ENCODE data around the gene SRCIN1.

The SRCIN1 gene

GRCh38 chr17:38583176-38583575, 22.6 kb downstream of the SRCIN1 start:
- H2AFZ ChIP-seq (ENCODE audit: low read depth), result no peak overlapping the region
- TF ChIP-seq CTCF (conservative IDR thresholded peaks at IDR 0.05; ENCODE audit: low read depth, low read length), result no peak
- no peak overlapping the region for H3K9ac ChIP-seq
- H3K4me2 ChIP-seq, result no peak overlapping the region
- H3K27ac ChIP-seq, result no peak overlapping the region
- H3K27me3 ChIP-seq (ENCODE audit: insufficient read depth, low read depth), result peaks cover 59% of the 10 kb centered on the region
- H3K4me3 ChIP-seq (IDR thresholded peaks at IDR 0.05; ENCODE audit: insufficient read depth, low read depth, low read length), result no peak overlapping the region
- H3K36me3 ChIP-seq (ENCODE audit: insufficient read depth), result no peaks in the 10 kb centered on the region
- H4K20me1 ChIP-seq (ENCODE audit: insufficient read depth), result no peaks in the 10 kb centered on the region
- peaks cover 8% of the 10 kb centered on the region for H3K4me1 ChIP-seq (ENCODE audit: low read depth, poor library complexity, severe bottlenecking)
- no peaks in the 10 kb centered on the region for H3K79me2 ChIP-seq (ENCODE audit: insufficient read depth, low read depth)

GRCh38 chr17:38582069-38582468, 23.7 kb downstream of the SRCIN1 start:
- H3K79me2 ChIP-seq (ENCODE audit: insufficient read depth, low read depth), result no peaks in the 10 kb centered on the region
- TF ChIP-seq CTCF (conservative IDR thresholded peaks at IDR 0.05; ENCODE audit: low read depth, low read length), result no peak
- H4K20me1 ChIP-seq (ENCODE audit: insufficient read depth), result no peaks in the 10 kb centered on the region
- no peak overlapping the region for H3K27ac ChIP-seq
- H3K9ac ChIP-seq, result no peak overlapping the region
- no peak overlapping the region for H3K4me2 ChIP-seq
- H2AFZ ChIP-seq (ENCODE audit: low read depth), result no peak overlapping the region
- H3K36me3 ChIP-seq (ENCODE audit: insufficient read depth), result no peaks in the 10 kb centered on the region
- peaks cover 62% of the 10 kb centered on the region for H3K27me3 ChIP-seq (ENCODE audit: insufficient read depth, low read depth)
- H3K4me3 ChIP-seq (IDR thresholded peaks at IDR 0.05; ENCODE audit: insufficient read depth, low read depth, low read length), result no peak overlapping the region
- H3K4me1 ChIP-seq (ENCODE audit: low read depth, poor library complexity, severe bottlenecking), result peaks cover 5% of the 10 kb centered on the region

DNA sequence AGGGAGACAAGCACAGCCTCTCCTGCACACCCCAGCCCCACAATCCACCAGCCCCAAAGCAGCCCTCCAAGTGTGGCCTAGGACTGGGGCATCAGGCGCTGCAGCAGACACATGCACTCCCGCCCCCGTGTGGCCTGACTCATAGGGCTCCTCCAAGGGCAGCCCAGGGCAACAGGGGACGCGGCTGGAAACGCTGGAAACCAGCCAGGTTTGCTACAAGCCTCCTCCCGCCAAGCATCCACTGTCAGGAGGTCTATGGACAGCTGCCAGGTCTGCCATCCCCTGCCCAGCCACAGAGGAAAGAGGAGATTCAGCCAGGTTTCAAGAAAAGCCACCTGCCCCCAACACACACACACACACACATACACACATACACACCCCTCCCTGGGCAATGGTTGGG, 25.8 kb downstream of the SRCIN1 start:
- no peaks in the 10 kb centered on the region for H3K36me3 ChIP-seq (ENCODE audit: insufficient read depth)
- peaks cover 83% of the 10 kb centered on the region for H3K27me3 ChIP-seq (ENCODE audit: insufficient read depth, low read depth)
- no peak overlapping the region for H3K27ac ChIP-seq
- no peak overlapping the region for H3K4me2 ChIP-seq
- TF ChIP-seq CTCF (conservative IDR thresholded peaks at IDR 0.05; ENCODE audit: low read depth, low read length), result no peak
- H2AFZ ChIP-seq (ENCODE audit: low read depth), result no peak overlapping the region
- no peak overlapping the region for H3K9ac ChIP-seq
- H3K4me1 ChIP-seq (ENCODE audit: low read depth, poor library complexity, severe bottlenecking), result peaks cover 4% of the 10 kb centered on the region
- no peak overlapping the region for H3K4me3 ChIP-seq (IDR thresholded peaks at IDR 0.05; ENCODE audit: insufficient read depth, low read depth, low read length)
- H4K20me1 ChIP-seq (ENCODE audit: insufficient read depth), result no peaks in the 10 kb centered on the region
- no peaks in the 10 kb centered on the region for H3K79me2 ChIP-seq (ENCODE audit: insufficient read depth, low read depth)

GRCh38 chr17:38579083-38579480, 26.7 kb downstream of the SRCIN1 start:
- peaks cover 91% of the 10 kb centered on the region for H3K27me3 ChIP-seq (ENCODE audit: insufficient read depth, low read depth)
- no peaks in the 10 kb centered on the region for H3K36me3 ChIP-seq (ENCODE audit: insufficient read depth)
- no peak overlapping the region for H3K9ac ChIP-seq
- no peak overlapping the region for H3K27ac ChIP-seq
- H3K4me1 ChIP-seq (ENCODE audit: low read depth, poor library complexity, severe bottlenecking), result no peaks in the 10 kb centered on the region
- H3K4me2 ChIP-seq, result no peak overlapping the region
- H3K79me2 ChIP-seq (ENCODE audit: insufficient read depth, low read depth), result no peaks in the 10 kb centered on the region
- H4K20me1 ChIP-seq (ENCODE audit: insufficient read depth), result no peaks in the 10 kb centered on the region
- no peak for TF ChIP-seq CTCF (conservative IDR thresholded peaks at IDR 0.05; ENCODE audit: low read depth, low read length)
- no peak overlapping the region for H2AFZ ChIP-seq (ENCODE audit: low read depth)
- no peak overlapping the region for H3K4me3 ChIP-seq (IDR thresholded peaks at IDR 0.05; ENCODE audit: insufficient read depth, low read depth, low read length)
